Stimulated activated naive B cell treated with anti-CD40 and anti-IgM and Interleukin-4, amounts not matched to agents 10 μg/mL and 1 μg/mL and 100 μg/mL, for 72 hours (primary cell): ENCODE results near the gene SLC13A5.
"Not testable (repeated sequence)": the region's sequence is repeated elsewhere in the genome, so short reads cannot be mapped to it uniquely, and the experiment has no call there.

Experiments used
- ATAC-seq, 2 donors: fragments of 150-1000 bp; cut with Tn5 transposase; replicated peaks; 2 replicates each; pipeline ENCODE4 v1.10.0; 2021; ENCODE audit warnings: moderate library complexity in 1 of 2
- DNase-seq: peaks from one replicate; pipeline ENCODE4 v3.0.0; 2021
- H3K27ac Mint-ChIP-seq: one replicate; pipeline ENCODE4 v1.8.0; 2022; ENCODE audit warnings: mild to moderate bottlenecking, mixed read lengths
- H3K27me3 Mint-ChIP-seq, 2 donors: one replicate each; pipeline ENCODE4 v1.8.0; 2022; ENCODE audit warnings: mixed read lengths in 2 of 2
- H3K36me3 Mint-ChIP-seq, 2 donors: one replicate each; pipeline ENCODE4 v1.8.0; 2022; ENCODE audit warnings: mixed read lengths in 2 of 2, mild to moderate bottlenecking in 1 of 2
- H3K4me1 Mint-ChIP-seq, 2 donors: one replicate each; pipeline ENCODE4 v1.8.0; 2022; ENCODE audit warnings: mixed read lengths in 2 of 2, mild to moderate bottlenecking in 1 of 2
- H3K4me3 Mint-ChIP-seq, 2 donors: one replicate each; pipeline ENCODE4 v1.8.0; 2022; ENCODE audit warnings: mild to moderate bottlenecking in 2 of 2, mixed read lengths in 2 of 2, moderate library complexity in 1 of 2
- H3K9me3 Mint-ChIP-seq, 2 donors: one replicate each; pipeline ENCODE4 v1.8.0; 2022; ENCODE audit warnings: mixed read lengths in 2 of 2, mild to moderate bottlenecking in 1 of 2

SLC13A5 gene

GRCh38 chr17:6670571-6670970, 42.6 kb downstream of the SLC13A5 start:
- Mint-ChIP-seq H3K4me3 (no peak overlapping the region), H3K27me3 (no peaks in the 10 kb centered on the region), H3K36me3 (peaks cover 11 to 19% of the 10 kb centered on the region in 2 donors), H3K9me3 (no peaks in the 10 kb centered on the region), H3K4me1 (peaks cover 17 to 29% of the 10 kb centered on the region in 2 donors), H3K27ac (no peak overlapping the region)
- no peak for ATAC-seq
- no peak for DNase-seq

GRCh38 chr17:6669479-6670212, 43.5 kb downstream of the SLC13A5 start:
- Mint-ChIP-seq H3K4me1 (peaks cover 17 to 34% of the 10 kb centered on the region in 2 donors), H3K9me3 (no peaks in the 10 kb centered on the region), H3K27ac (no peak overlapping the region), H3K27me3 (no peaks in the 10 kb centered on the region), H3K36me3 (peaks cover 13 to 18% of the 10 kb centered on the region in 2 donors), H3K4me3 (no peak overlapping the region)
- ATAC-seq (no peak), DNase-seq (no peak)

GRCh38 chr17:6668727-6669425, 44.3 kb downstream of the SLC13A5 start:
- Mint-ChIP-seq H3K9me3 (no peaks in the 10 kb centered on the region), H3K27ac (no peak overlapping the region), H3K4me1 (peaks cover 17 to 34% of the 10 kb centered on the region in 2 donors), H3K4me3 (no peak overlapping the region), H3K27me3 (no peaks in the 10 kb centered on the region), H3K36me3 (peaks cover 13 to 18% of the 10 kb centered on the region in 2 donors)
- ATAC-seq (no peak), DNase-seq (no peak)

DNA sequence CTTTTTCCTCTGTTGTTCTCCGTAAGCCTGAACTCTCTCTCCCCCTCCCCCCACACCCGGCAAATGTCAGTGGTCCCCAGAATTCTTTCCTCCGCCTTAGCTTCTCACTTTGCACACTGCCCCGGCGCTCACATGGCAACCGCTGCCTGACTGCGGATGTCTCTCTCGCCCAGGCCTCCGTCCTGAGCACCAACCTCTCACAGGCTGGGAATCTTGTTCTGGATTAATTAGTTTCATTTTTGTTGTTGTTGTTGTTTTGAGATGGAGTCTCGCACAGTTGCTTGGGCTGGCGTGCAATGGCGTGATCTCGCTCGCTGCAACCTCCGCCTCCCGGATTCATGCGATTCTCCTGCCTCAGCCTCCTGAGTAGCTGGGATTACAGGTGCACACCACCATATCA, 45.0 kb downstream of the SLC13A5 start:
- Mint-ChIP-seq H3K4me3 (no peak overlapping the region), H3K36me3 (peaks cover 13 to 18% of the 10 kb centered on the region in 2 donors), H3K4me1 (peaks cover 17 to 34% of the 10 kb centered on the region in 2 donors), H3K27ac (no peak overlapping the region), H3K27me3 (no peaks in the 10 kb centered on the region), H3K9me3 (no peaks in the 10 kb centered on the region)
- no peak for ATAC-seq
- no peak for DNase-seq

GRCh38 chr17:6667516-6667915, 45.7 kb downstream of the SLC13A5 start:
- Mint-ChIP-seq H3K9me3 (no peaks in the 10 kb centered on the region), H3K36me3 (peaks cover 13 to 18% of the 10 kb centered on the region in 2 donors), H3K27ac (no peak overlapping the region), H3K27me3 (no peaks in the 10 kb centered on the region), H3K4me3 (no peak overlapping the region), H3K4me1 (peaks cover 19 to 39% of the 10 kb centered on the region in 2 donors)
- DNase-seq, result no peak
- ATAC-seq, result peak; percentile 34 to 56

- H3K4me1 Mint-ChIP-seq, result peaks cover 25 to 46% of the 10 kb centered on the region in 2 donors
- no peak overlapping the region for H3K27ac Mint-ChIP-seq
- no peak overlapping the region for H3K4me3 Mint-ChIP-seq
- no peaks in the 10 kb centered on the region for H3K9me3 Mint-ChIP-seq
- no peak for DNase-seq
- peaks cover 13 to 18% of the 10 kb centered on the region in 2 donors for H3K36me3 Mint-ChIP-seq
- ATAC-seq, result no peak
- no peaks in the 10 kb centered on the region for H3K27me3 Mint-ChIP-seq
These were observed 46.6 kb downstream of the SLC13A5 start for GRCh38 chr17:6666557-6666956.

DNA sequence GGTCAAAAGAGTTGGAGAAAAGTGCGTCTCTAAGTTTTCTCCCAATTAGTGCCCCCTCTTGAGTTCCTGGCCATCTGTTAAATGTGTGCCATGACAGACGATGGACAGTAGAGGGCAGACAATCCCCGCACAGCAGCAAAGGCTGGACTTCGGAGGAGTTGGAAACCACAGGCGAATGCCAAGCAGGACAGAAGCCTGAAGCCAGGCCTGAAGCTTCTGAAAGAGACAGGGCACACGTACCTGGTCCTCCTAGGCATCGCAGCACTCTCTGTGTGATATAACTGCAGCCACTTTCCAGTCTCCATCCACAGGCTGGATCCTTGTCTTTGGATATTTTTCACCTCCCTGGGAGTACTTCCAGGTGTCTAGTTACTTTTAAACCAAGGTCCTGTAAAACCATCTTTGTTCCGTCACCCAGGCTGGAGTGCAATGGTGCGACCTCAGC, 47.1 kb downstream of the SLC13A5 start:
- DNase-seq, result peak; percentile 42
- Mint-ChIP-seq H3K9me3 (no peaks in the 10 kb centered on the region), H3K27ac (no peak overlapping the region), H3K4me3 (no peak overlapping the region), H3K27me3 (no peaks in the 10 kb centered on the region), H3K36me3 (peaks cover 13 to 18% of the 10 kb centered on the region in 2 donors), H3K4me1 (peaks cover 29 to 51% of the 10 kb centered on the region in 2 donors)
- peak; percentile 77 to 86 for ATAC-seq

GRCh38 chr17:6663200-6663599, 50.0 kb downstream of the SLC13A5 start:
- not testable (repeated sequence) for H3K27ac Mint-ChIP-seq, H3K27me3 Mint-ChIP-seq, H3K4me3 Mint-ChIP-seq, DNase-seq, H3K9me3 Mint-ChIP-seq, ATAC-seq
- H3K36me3 Mint-ChIP-seq, result peaks cover 13 to 18% of the 10 kb centered on the region in 2 donors
- peaks cover 40 to 72% of the 10 kb centered on the region in 2 donors for H3K4me1 Mint-ChIP-seq

DNA sequence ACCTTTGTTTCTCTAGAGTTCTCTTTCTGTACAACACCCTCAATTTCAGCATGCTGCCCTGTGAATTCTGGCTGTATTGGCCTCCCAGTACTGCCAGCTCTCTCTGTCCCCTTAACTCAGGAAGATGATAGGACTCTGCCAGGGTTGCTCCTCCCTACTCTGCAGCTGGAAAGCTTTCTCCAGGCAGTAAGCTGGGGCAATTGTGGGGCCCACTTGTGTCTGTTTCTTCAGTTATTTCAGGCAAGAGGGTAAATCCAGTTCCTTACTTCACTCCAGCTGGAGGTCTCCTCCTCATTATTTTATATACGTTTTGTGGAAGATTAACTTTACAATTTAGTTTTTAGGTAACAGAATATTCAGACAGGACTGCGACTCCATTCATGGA, 51.7 kb downstream of the SLC13A5 start:
- no peak for ATAC-seq
- peak overlapping the region in 1 of 2 donors; percentile 56 for H3K4me3 Mint-ChIP-seq
- H3K9me3 Mint-ChIP-seq, result peaks cover 0 to 1% of the 10 kb centered on the region in 2 donors
- H3K36me3 Mint-ChIP-seq, result peaks cover 11 to 12% of the 10 kb centered on the region in 2 donors
- DNase-seq, result no peak
- no peak overlapping the region for H3K27ac Mint-ChIP-seq
- H3K27me3 Mint-ChIP-seq, result no peaks in the 10 kb centered on the region
- H3K4me1 Mint-ChIP-seq, result peaks cover 37 to 67% of the 10 kb centered on the region in 2 donors

DNA sequence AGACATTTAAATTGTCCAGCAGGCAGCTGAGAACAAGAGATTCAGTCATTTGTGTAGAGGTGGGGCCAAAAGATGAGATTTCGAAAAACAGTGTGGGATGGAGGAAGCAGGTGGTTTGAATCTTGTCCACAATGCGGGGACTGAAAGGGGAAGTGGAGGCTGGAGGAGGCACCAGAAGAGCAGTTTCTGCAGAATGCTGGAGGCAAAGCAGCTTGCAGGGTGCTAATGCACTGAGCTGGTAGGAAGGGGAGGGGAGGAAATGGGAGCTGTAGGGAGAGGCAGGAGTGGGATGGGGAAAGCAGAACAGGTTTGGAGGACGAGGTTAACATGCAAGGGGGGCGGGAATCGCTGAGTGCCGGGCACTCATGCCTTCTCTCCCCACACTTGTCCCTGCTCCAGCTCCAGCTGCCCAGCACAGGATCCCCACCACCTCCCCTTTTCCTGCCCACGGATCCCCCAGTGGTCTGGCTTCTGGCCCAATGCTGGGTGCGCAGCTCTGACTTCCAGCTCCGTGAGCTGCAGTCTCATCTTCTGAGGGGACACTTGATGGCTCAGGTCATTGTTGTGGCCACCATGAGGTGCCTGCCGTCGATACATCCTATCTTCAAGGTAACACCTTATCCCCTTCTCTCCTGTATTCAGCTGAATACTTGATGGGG, 52.2 kb downstream of the SLC13A5 start:
- peaks cover 11 to 12% of the 10 kb centered on the region in 2 donors for H3K36me3 Mint-ChIP-seq
- H3K4me3 Mint-ChIP-seq, result peak overlapping the region; percentile 56 to 70
- ATAC-seq (peak; percentile 92 to 93), DNase-seq (peak; percentile 76)
- peaks cover 40 to 62% of the 10 kb centered on the region in 2 donors for H3K4me1 Mint-ChIP-seq
- H3K27ac Mint-ChIP-seq, result peak overlapping the region; percentile 49
- H3K27me3 Mint-ChIP-seq, result no peaks in the 10 kb centered on the region
- peaks cover 0 to 1% of the 10 kb centered on the region in 2 donors for H3K9me3 Mint-ChIP-seq

GRCh38 chr17:6660101-6660500, 53.1 kb downstream of the SLC13A5 start:
- peaks cover 10% of the 10 kb centered on the region in 2 donors for H3K36me3 Mint-ChIP-seq
- H3K9me3 Mint-ChIP-seq, result peaks cover 0 to 1% of the 10 kb centered on the region in 2 donors
- DNase-seq (no peak), ATAC-seq (no peak)
- H3K4me3 Mint-ChIP-seq, result peak overlapping the region; percentile 25 to 47
- peak overlapping the region; percentile 80 for H3K27ac Mint-ChIP-seq
- H3K4me1 Mint-ChIP-seq, result peaks cover 41 to 56% of the 10 kb centered on the region in 2 donors
- H3K27me3 Mint-ChIP-seq, result no peaks in the 10 kb centered on the region

DNA sequence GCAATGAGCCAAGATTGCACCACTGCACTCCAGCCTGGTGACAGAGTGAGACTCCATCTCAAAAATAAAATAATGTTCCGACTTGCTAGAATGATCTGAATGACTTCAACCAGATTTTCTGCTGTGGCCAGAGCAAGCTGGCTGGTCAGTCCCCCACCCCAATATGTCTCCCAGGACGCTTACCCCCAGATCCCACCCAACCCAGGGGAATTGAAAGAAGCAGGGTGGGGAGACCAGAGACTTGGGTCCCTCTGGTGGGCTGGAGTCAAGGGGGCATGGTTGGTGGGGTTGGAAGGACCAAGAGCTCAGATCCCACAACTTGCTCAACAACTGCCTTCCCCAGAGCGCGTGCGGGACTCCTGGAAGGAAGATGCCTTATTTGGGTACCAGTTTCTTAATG, 54.8 kb downstream of the SLC13A5 start:
- DNase-seq, ATAC-seq, H3K27me3 Mint-ChIP-seq, H3K9me3 Mint-ChIP-seq: not testable (repeated sequence)
- Mint-ChIP-seq H3K4me3 (peak overlapping the region; percentile 31 to 91), H3K4me1 (peaks cover 46 to 66% of the 10 kb centered on the region in 2 donors), H3K27ac (peak overlapping the region; percentile 70), H3K36me3 (peaks cover 9 to 13% of the 10 kb centered on the region in 2 donors)

DNA sequence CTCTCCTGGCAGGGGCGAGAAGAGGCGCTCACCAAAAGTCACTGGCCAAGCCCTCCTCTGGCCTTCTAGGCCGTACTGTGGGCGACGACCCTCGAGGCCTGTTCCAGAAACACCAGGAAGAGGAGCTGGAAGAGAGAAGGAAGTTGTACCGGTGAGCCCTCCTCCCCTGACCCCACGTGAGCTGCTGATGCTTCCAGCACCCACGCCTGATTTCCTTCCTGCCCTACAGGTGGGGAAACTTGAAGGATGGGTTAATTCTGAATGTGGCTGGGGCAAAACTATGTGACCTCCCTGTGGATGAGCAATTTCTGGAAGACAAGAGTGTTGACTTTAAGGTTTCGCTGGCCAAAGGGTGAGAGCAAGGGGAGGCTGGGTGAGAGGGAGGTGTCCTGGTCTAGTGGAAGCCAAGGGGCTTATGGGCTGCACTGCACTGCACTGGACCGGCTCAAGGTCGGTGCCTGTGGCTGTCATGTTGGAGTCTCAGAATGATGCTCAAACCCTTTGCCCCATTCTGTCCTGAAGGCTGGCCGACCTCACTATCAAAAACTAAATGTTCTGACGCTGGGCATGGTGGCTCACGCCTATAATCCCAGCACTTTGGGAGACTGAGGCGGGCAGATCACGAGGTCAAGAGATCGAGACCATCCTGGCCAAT, 55.4 kb downstream of the SLC13A5 start:
- H3K4me1 Mint-ChIP-seq, result peaks cover 47 to 69% of the 10 kb centered on the region in 2 donors

More for the DNA sequence above, 55.4 kb downstream of the SLC13A5 start:
- H3K4me3 Mint-ChIP-seq, result peak overlapping the region; percentile 91 to 96
- H3K9me3 Mint-ChIP-seq, result peaks cover 0 to 1% of the 10 kb centered on the region in 2 donors
- peak overlapping the region; percentile 92 for H3K27ac Mint-ChIP-seq
- ATAC-seq, result peak in 1 of 2 donors; percentile 3
- H3K36me3 Mint-ChIP-seq, result peaks cover 9 to 15% of the 10 kb centered on the region in 2 donors
- no peak for DNase-seq
- H3K27me3 Mint-ChIP-seq, result no peaks in the 10 kb centered on the region
